GM23338 (cell line): Measurements from ENCODE around the gene IRAK1. TPM values are rescaled to one million over a fixed set of nuclear protein-coding genes. Genes with fewer than 3 reads are reported as not detected.

Source experiments
- ATAC-seq: fragments of 200-7000 bp; cut with Tn5 transposase; 3 replicates; pipeline ENCODE4 v1.9.1; 2020
- DNase-seq: peaks from one replicate; pipeline ENCODE4 v3.0.0-alpha.2; 2015; ENCODE audit warnings: low spot score
- H2AFZ ChIP-seq: fragments of 200-600 bp; sonication (generic); 2 replicates; pipeline ENCODE4 v1.8.0; 2016; ENCODE audit warnings: antibody characterized with exemption, mild to moderate bottlenecking, moderate library complexity
- H3F3A ChIP-seq: fragments of 200-600 bp; sonication (generic); replicated peaks from 2 replicates; pipeline ENCODE4 v1.8.0; 2017; ENCODE audit warnings: antibody characterized with exemption, mixed run types, low read depth
- H3K27ac ChIP-seq: fragments of 200-600 bp; sonication (generic); 2 replicates; pipeline ENCODE4 v1.6.1; 2016; ENCODE audit warnings: low read depth
- H3K27me3 ChIP-seq: fragments of 200-600 bp; sonication (generic); 2 replicates; pipeline ENCODE4 v1.8.0; 2016; ENCODE audit warnings: mild to moderate bottlenecking, mixed run types, moderate library complexity; ENCODE audit not compliant: insufficient read depth
- H3K36me3 ChIP-seq: fragments of 200-600 bp; sonication (generic); 2 replicates; pipeline ENCODE4 v1.8.0; 2016; ENCODE audit warnings: mild to moderate bottlenecking; ENCODE audit not compliant: insufficient read depth
- H3K4me1 ChIP-seq: fragments of 200-600 bp; sonication (generic); 2 replicates; pipeline ENCODE4 v1.8.0; 2016; ENCODE audit warnings: mild to moderate bottlenecking, moderate library complexity; ENCODE audit not compliant: insufficient read depth
- H3K4me2 ChIP-seq: fragments of 200-600 bp; sonication (generic); 2 replicates; pipeline ENCODE4 v1.7.1; 2017; ENCODE audit warnings: mixed run types
- H3K4me3 ChIP-seq: fragments of 200-600 bp; sonication (generic); 2 replicates; pipeline ENCODE4 v1.6.1; 2016; ENCODE audit warnings: mixed run types
- H3K79me2 ChIP-seq: fragments of 200-600 bp; sonication (generic); replicated peaks from 2 replicates; pipeline ENCODE4 v1.8.0; 2017; ENCODE audit warnings: mild to moderate bottlenecking; ENCODE audit not compliant: insufficient read depth
- H3K9me2 ChIP-seq: fragments of 200-600 bp; sonication (generic); 2 replicates; pipeline ENCODE4 v1.8.0; 2017; ENCODE audit not compliant: insufficient read depth
- H4K20me1 ChIP-seq: fragments of 200-600 bp; sonication (generic); replicated peaks from 2 replicates; pipeline ENCODE4 v1.8.0; 2017; ENCODE audit warnings: mild to moderate bottlenecking; ENCODE audit not compliant: insufficient read depth
- H3K27ac Mint-ChIP-seq: 2 replicates; pipeline ENCODE4 v1.8.0; 2020; ENCODE audit warnings: inconsistent platforms, mild to moderate bottlenecking, moderate library complexity, mixed read lengths
- H3K27me3 Mint-ChIP-seq: 3 replicates; pipeline ENCODE4 v1.8.0; 2022; ENCODE audit warnings: low read depth, mild to moderate bottlenecking, moderate library complexity, mixed read lengths, inconsistent platforms; ENCODE audit not compliant: insufficient read depth, poor library complexity
- H3K36me3 Mint-ChIP-seq: 3 replicates; pipeline ENCODE4 v1.8.0; 2021; ENCODE audit warnings: low read depth, mild to moderate bottlenecking, inconsistent platforms, moderate library complexity, mixed read lengths
- H3K4me1 Mint-ChIP-seq: 3 replicates; pipeline ENCODE4 v1.8.0; 2020; ENCODE audit warnings: mild to moderate bottlenecking, inconsistent platforms, mixed read lengths
- H3K4me3 Mint-ChIP-seq: 3 replicates; pipeline ENCODE4 v1.8.0; 2021; ENCODE audit warnings: moderate library complexity, mild to moderate bottlenecking, inconsistent platforms, mixed read lengths
- H3K9me3 Mint-ChIP-seq: 3 replicates; pipeline ENCODE4 v1.8.0; 2020; ENCODE audit warnings: moderate library complexity, mild to moderate bottlenecking, inconsistent platforms, mixed read lengths
- CREB1 ChIP-seq: fragments of 250-450 bp; sonication (Bioruptor Pico); IDR thresholded peaks from 2 replicates; pipeline ENCODE4 v1.5.0; 2020; ENCODE audit warnings: low read depth, mild to moderate bottlenecking, moderate library complexity
- CTCF ChIP-seq, 2 experiments: fragments of 200-600 bp in 1 of 2; sonication (generic) in 1 of 2; conservative IDR thresholded peaks; 2 replicates each; pipeline versions ENCODE4 v1.5.1 to v1.6.1; 2016 to 2017; ENCODE audit warnings: antibody characterized with exemption in 2 of 2, low read depth in 2 of 2, mild to moderate bottlenecking in 2 of 2, moderate library complexity in 1 of 2
- ETS1 ChIP-seq: IDR thresholded peaks from 2 replicates; pipeline ENCODE4 v1.6.1; 2016; ENCODE audit warnings: antibody characterized with exemption
- EZH2phosphoT487 ChIP-seq: fragments of 200-600 bp; sonication (generic); IDR thresholded peaks from one replicate; pipeline ENCODE4 v1.8.1; 2018; ENCODE audit warnings: antibody characterized with exemption; ENCODE audit not compliant: unreplicated experiment
- NANOG ChIP-seq: IDR thresholded peaks from 2 replicates; pipeline ENCODE4 v1.6.1; 2016; ENCODE audit warnings: antibody characterized with exemption, borderline replicate concordance
- ZNF114 ChIP-seq: fragments of 250-450 bp; sonication (Bioruptor Pico); IDR thresholded peaks from 2 replicates; pipeline ENCODE4 v1.5.0; 2020; ENCODE audit warnings: mild to moderate bottlenecking, moderate library complexity
- ZNF462 ChIP-seq: fragments of 250-450 bp; sonication (Bioruptor Pico); IDR thresholded peaks from 2 replicates; pipeline ENCODE4 v1.5.0; 2020; ENCODE audit warnings: mild to moderate bottlenecking, moderate library complexity
- polyA plus RNA-seq: library from polyadenylated mRNA; unstranded; fragments of >200 nt; fragmentation: Nextera tagmentation; extraction: Ambion mirVana; gene quantifications from 2 replicates; pipeline ENCODE4 v1.2.1, GENCODE V29; 2016
- total RNA-seq: library from RNA; depleted of rRNA; stranded (reverse); fragments of >200 nt; shearing (Covaris generic); gene quantifications from 2 replicates; pipeline ENCODE4 v1.2.3, GENCODE V29; 2014

The IRAK1 gene
- total and polyA plus RNA-seq, 2 experiments from 2014 or later, result 21.6 to 38.0 TPM

- TF ChIP-seq EZH2phosphoT487 (no peak), NANOG (no peak), CTCF (conservative IDR thresholded peaks at IDR 0.05; ENCODE audit: low read depth in 2 of 2) (no peak)
Measured at GRCh38 chrX:153989973-153990655, 29.6 kb downstream of the IRAK1 start (continued).

GRCh38 chrX:153988493-153988892, 31.2 kb downstream of the IRAK1 start:
- DNase-seq (no peak), ATAC-seq (no peak)
- no peak overlapping the region for H2AFZ ChIP-seq
- no peak overlapping the region for H3K4me2 ChIP-seq
- H3F3A ChIP-seq, result no peaks in the 10 kb centered on the region
- no peak overlapping the region for H3K4me3 ChIP-seq
- no peak overlapping the region for H3K27ac ChIP-seq
- no peaks in the 10 kb centered on the region for H3K9me2 ChIP-seq
- H3K36me3 ChIP-seq, result no peaks in the 10 kb centered on the region
- H3K27me3 ChIP-seq, result no peaks in the 10 kb centered on the region
- peaks cover 4% of the 10 kb centered on the region; the same call in 1 of the 3 replicates for H3K4me1 Mint-ChIP-seq
- H3K9me3 Mint-ChIP-seq, result no peaks in the 10 kb centered on the region
- no peaks in the 10 kb centered on the region for H3K36me3 Mint-ChIP-seq
- no peaks in the 10 kb centered on the region for H4K20me1 ChIP-seq
- no peak overlapping the region for H3K27ac Mint-ChIP-seq
- H3K4me1 ChIP-seq, result no peaks in the 10 kb centered on the region
- no peak overlapping the region for H3K4me3 Mint-ChIP-seq
- TF ChIP-seq ZNF462 (CRISPR knock-in tag), result no peak
- TF ChIP-seq CREB1 (CRISPR knock-in tag), result no peak
- no peak for TF ChIP-seq ZNF114
- TF ChIP-seq ETS1, result no peak
- no peak for TF ChIP-seq CTCF (conservative IDR thresholded peaks at IDR 0.05; ENCODE audit: low read depth in 2 of 2)
- H3K79me2 ChIP-seq, result no peaks in the 10 kb centered on the region
- H3K27me3 Mint-ChIP-seq, result peaks cover 2% of the 10 kb centered on the region
